ENCODE measurements around the gene OR52N4. TPM values are rescaled to one million over a fixed set of nuclear protein-coding genes. Genes with fewer than 3 reads are reported as not detected.

OR52N4 gene
- polyA plus RNA-seq, 2 donors: 0.04 TPM; not detected in 1

Other genes starting within 250 kb of the OR52N4 start
- not detected for gene UBQLN3, start 244.3 kb upstream of the OR52N4 start, polyA plus RNA-seq
- gene UBQLNL, start 237.5 kb upstream of the OR52N4 start, polyA plus RNA-seq: under 1 TPM; 0.15 to 0.49 TPM
- not detected for gene OR52H1, start 205.7 kb upstream of the OR52N4 start, polyA plus RNA-seq
- not detected for gene OR52B6, start 173.4 kb upstream of the OR52N4 start, polyA plus RNA-seq
- gene TRIM6, start 157.6 kb upstream of the OR52N4 start, polyA plus RNA-seq: 1 to 10 TPM; 4.9 to 5.2 TPM
- gene TRIM34, start 129.2 kb upstream of the OR52N4 start, polyA plus RNA-seq: 1 to 10 TPM; 2.5 to 2.6 TPM
- gene TRIM5, start 69.2 kb upstream of the OR52N4 start, polyA plus RNA-seq: 1 to 10 TPM; 5.8 to 6.7 TPM
- gene TRIM22, start 64.5 kb upstream of the OR52N4 start, polyA plus RNA-seq: 10 to 100 TPM; 13.4 to 18.3 TPM
- not detected for gene OR56B1, start 17.8 kb upstream of the OR52N4 start, polyA plus RNA-seq
- not detected for gene OR52N5, start 29.1 kb downstream of the OR52N4 start, polyA plus RNA-seq
- not detected for gene OR52N1, start 37.0 kb downstream of the OR52N4 start, polyA plus RNA-seq
- not detected for gene OR52N2, start 54.7 kb downstream of the OR52N4 start, polyA plus RNA-seq
- gene OR52E6, start 87.7 kb downstream of the OR52N4 start, polyA plus RNA-seq: not detected
- gene OR52E8, start 103.4 kb downstream of the OR52N4 start, polyA plus RNA-seq: not detected
- not detected for gene OR52E4, start 126.4 kb downstream of the OR52N4 start, polyA plus RNA-seq
- gene OR52E5, start 139.0 kb downstream of the OR52N4 start, polyA plus RNA-seq: not detected
- not detected for gene OR56A3, start 188.0 kb downstream of the OR52N4 start, polyA plus RNA-seq
- not detected for gene OR56A5, start 214.3 kb downstream of the OR52N4 start, polyA plus RNA-seq
- not detected for gene OR52L1, start 232.7 kb downstream of the OR52N4 start, polyA plus RNA-seq